Loucy (cell line): ENCODE data around the gene RORC.

Experiments
- EZH2phosphoT487 ChIP-seq: fragments of 200-600 bp; IDR thresholded peaks from 2 replicates; pipeline ENCODE4 v1.6.1; 2018; ENCODE audit warnings: antibody characterized with exemption, mild to moderate bottlenecking, moderate library complexity, borderline replicate concordance
- TF ChIP-seq, protein P1 (sequence below): fragments of 200-600 bp; sonication (generic); conservative IDR thresholded peaks from 2 replicates; pipeline ENCODE4 v1.5.1; 2014; ENCODE audit warnings: mild to moderate bottlenecking, antibody characterized with exemption, low read length

GRCh38 chr1:151798571-151798970 is 33.0 kb downstream of the RORC start:
- TF ChIP-seq, protein P1, sequence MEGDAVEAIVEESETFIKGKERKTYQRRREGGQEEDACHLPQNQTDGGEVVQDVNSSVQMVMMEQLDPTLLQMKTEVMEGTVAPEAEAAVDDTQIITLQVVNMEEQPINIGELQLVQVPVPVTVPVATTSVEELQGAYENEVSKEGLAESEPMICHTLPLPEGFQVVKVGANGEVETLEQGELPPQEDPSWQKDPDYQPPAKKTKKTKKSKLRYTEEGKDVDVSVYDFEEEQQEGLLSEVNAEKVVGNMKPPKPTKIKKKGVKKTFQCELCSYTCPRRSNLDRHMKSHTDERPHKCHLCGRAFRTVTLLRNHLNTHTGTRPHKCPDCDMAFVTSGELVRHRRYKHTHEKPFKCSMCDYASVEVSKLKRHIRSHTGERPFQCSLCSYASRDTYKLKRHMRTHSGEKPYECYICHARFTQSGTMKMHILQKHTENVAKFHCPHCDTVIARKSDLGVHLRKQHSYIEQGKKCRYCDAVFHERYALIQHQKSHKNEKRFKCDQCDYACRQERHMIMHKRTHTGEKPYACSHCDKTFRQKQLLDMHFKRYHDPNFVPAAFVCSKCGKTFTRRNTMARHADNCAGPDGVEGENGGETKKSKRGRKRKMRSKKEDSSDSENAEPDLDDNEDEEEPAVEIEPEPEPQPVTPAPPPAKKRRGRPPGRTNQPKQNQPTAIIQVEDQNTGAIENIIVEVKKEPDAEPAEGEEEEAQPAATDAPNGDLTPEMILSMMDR = no peak
- no peak for TF ChIP-seq EZH2phosphoT487
